Endothelial cell of umbilical vein (primary cell): Measurements from ENCODE around the gene NTN1. TPM values are rescaled to one million over a fixed set of nuclear protein-coding genes. Genes with fewer than 3 reads are reported as not detected.

ENCODE experiments used
- BruUV-seq: library from RNA; stranded (reverse); fragments of 400-500 nt; replicated peaks from 2 replicates; lab custom pipeline; 2021; lab: Mats Ljungman, UMichigan
- CTCF ChIA-PET: fragments of 300-600, 350-600 bp; sonication (Branson Sonifier 250); formaldehyde crosslinking; loops from one replicate; lab custom pipeline; 2021; ENCODE audit warnings: antibody characterized with exemption, inconsistent platforms; lab: Charles Lee
- POLR2A ChIA-PET: fragments of 300-600, 350-600 bp; sonication (Branson Sonifier 250); formaldehyde crosslinking; loops from one replicate; lab custom pipeline; 2021; ENCODE audit warnings: antibody characterized with exemption, inconsistent platforms; lab: Charles Lee
- DNase-seq: peaks from one replicate; pipeline ENCODE4 v3.0.0-alpha.2; 2011; ENCODE audit warnings: low read depth, low spot score
- FAIRE-seq: peaks from 2 replicates; lab custom pipeline; 2011; peaks lifted over from hg19 to GRCh38; lab: Jason Lieb, UNC
- H2AFZ ChIP-seq: 2 replicates; pipeline ENCODE4 v1.6.0; 2012; ENCODE audit warnings: low read depth, low read length, control low read depth, inconsistent platforms
- H3K27ac ChIP-seq: 2 replicates; pipeline ENCODE4 v1.5.1; 2011; ENCODE audit warnings: low read depth, mild to moderate bottlenecking, control low read depth, low read length, moderate library complexity; ENCODE audit not compliant: insufficient read depth
- H3K27me3 ChIP-seq, 2 experiments: 2 replicates each; pipeline versions ENCODE4 v1.6.0 to v1.6.1; 2011; ENCODE audit warnings: low read length in 2 of 2, mixed read lengths in 1 of 2; ENCODE audit not compliant: control insufficient read depth in 2 of 2, insufficient read depth in 2 of 2
- H3K36me3 ChIP-seq, 2 experiments: 2 replicates in 1 of 2; 3 replicates in 1 of 2; pipeline ENCODE4 v1.5.1; 2011; ENCODE audit warnings: low read length in 2 of 2, mild to moderate bottlenecking in 1 of 2, moderate library complexity in 1 of 2; ENCODE audit not compliant: control insufficient read depth in 2 of 2, insufficient read depth in 2 of 2; ENCODE audit errors: extremely low read depth in 1 of 2
- H3K4me1 ChIP-seq: 3 replicates; pipeline ENCODE4 v1.5.1; 2011; ENCODE audit warnings: mild to moderate bottlenecking, low read length; ENCODE audit not compliant: control insufficient read depth, insufficient read depth; ENCODE audit errors: extremely low read depth
- H3K4me2 ChIP-seq: 2 replicates; pipeline ENCODE4 v1.6.1; 2011; ENCODE audit warnings: low read length, control low read depth, mixed read lengths; ENCODE audit not compliant: insufficient read depth
- H3K4me3 ChIP-seq, 3 experiments: fragments of 200-600 bp in 1 of 3; sonication (generic), shearing (Covaris generic) in 1 of 3; replicated peaks in 1 of 3; 2 replicates each; pipeline ENCODE4 v1.5.1; 2011 to 2016; ENCODE audit warnings: control low read depth in 3 of 3, low read length in 3 of 3, mild to moderate bottlenecking in 2 of 3, inconsistent platforms in 1 of 3, low read depth in 1 of 3, moderate library complexity in 1 of 3; ENCODE audit not compliant: insufficient read depth in 1 of 3
- H3K79me2 ChIP-seq: 2 replicates; pipeline ENCODE4 v1.6.0; 2012; ENCODE audit warnings: low read length, inconsistent platforms; ENCODE audit not compliant: control insufficient read depth, insufficient read depth
- H3K9ac ChIP-seq: replicated peaks from 2 replicates; pipeline ENCODE3; 2011; ENCODE audit warnings: low read length, control low read depth; ENCODE audit not compliant: insufficient read depth; ENCODE audit errors: extremely low read depth
- H3K9me1 ChIP-seq: replicated peaks from 3 replicates; pipeline ENCODE4 v1.6.0; 2011; ENCODE audit warnings: mild to moderate bottlenecking, low read length; ENCODE audit not compliant: control insufficient read depth, insufficient read depth; ENCODE audit errors: extremely low read depth
- H3K9me3 ChIP-seq: replicated peaks from 2 replicates; pipeline ENCODE4 v1.5.1; 2012; ENCODE audit warnings: low read length, inconsistent platforms; ENCODE audit not compliant: control insufficient read depth, insufficient read depth
- H4K20me1 ChIP-seq: replicated peaks from 2 replicates; pipeline ENCODE3; 2011; ENCODE audit warnings: mild to moderate bottlenecking, low read length; ENCODE audit not compliant: control insufficient read depth, insufficient read depth; ENCODE audit errors: extremely low read depth
- EZH2 ChIP-seq: IDR thresholded peaks from 2 replicates; pipeline ENCODE4 v1.6.1; 2012; ENCODE audit warnings: borderline replicate concordance, low read depth, mild to moderate bottlenecking, moderate library complexity, low read length, inconsistent platforms; ENCODE audit not compliant: severe bottlenecking
- FOS ChIP-seq: IDR thresholded peaks from 2 replicates; pipeline ENCODE4 v1.6.1; 2011; ENCODE audit warnings: mild to moderate bottlenecking, low read length, moderate library complexity, borderline replicate concordance; ENCODE audit not compliant: insufficient read depth
- GATA2 ChIP-seq: IDR thresholded peaks from 2 replicates; pipeline ENCODE4 v1.7.0; 2011; ENCODE audit warnings: low read depth, mild to moderate bottlenecking, moderate library complexity, mixed read lengths, low read length; ENCODE audit not compliant: insufficient read length, insufficient read depth
- JUN ChIP-seq: IDR thresholded peaks from 2 replicates; pipeline ENCODE4 v1.6.1; 2011; ENCODE audit warnings: borderline replicate concordance, low read depth; ENCODE audit not compliant: insufficient read length, insufficient read depth
- MAX ChIP-seq: IDR thresholded peaks from 2 replicates; pipeline ENCODE4 v1.6.1; 2011; ENCODE audit not compliant: insufficient read depth, insufficient read length
- MYC ChIP-seq: IDR thresholded peaks from one replicate; pipeline ENCODE4 v1.6.1; 2011; ENCODE audit warnings: mild to moderate bottlenecking, low read depth, low read length
- POLR2A ChIP-seq: IDR thresholded peaks from 2 replicates; pipeline ENCODE4 v1.6.1; 2012; ENCODE audit warnings: low read depth, mild to moderate bottlenecking, control low read depth, low read length
- POLR2AphosphoS5 ChIP-seq: IDR thresholded peaks from 2 replicates; pipeline ENCODE4 v1.6.1; 2012; ENCODE audit warnings: low read depth, mild to moderate bottlenecking, control low read depth, low read length, moderate library complexity; ENCODE audit not compliant: insufficient read depth
- dilution Hi-C: fragments of 300-500 bp; cut with MboI; formaldehyde crosslinking; loops from one replicate; pipeline ENCODE4 v1.15.0; 2019; ENCODE audit warnings: low sequenced_read_pairs; ENCODE audit not compliant: extremely low pct_ligation_motif_present
- intact Hi-C: fragments of 100-400 bp; cut with micrococcal nuclease; formaldehyde crosslinking; loops from one replicate; pipeline ENCODE4 v1.10.0; 2022
- polyA plus RNA-seq, 4 experiments: library from polyadenylated mRNA; depleted of rRNA in 3 of 4; stranded (reverse) in 3 of 4; unstranded in 1 of 4; fragments of >200 nt; gene quantifications; 2 replicates each; pipeline versions ENCODE4 v1.2.1 to v1.2.3, GENCODE V29; 2011 to 2012; ENCODE audit warnings: missing spikeins in 1 of 4
- total RNA-seq: library from RNA; stranded (reverse); gene quantifications from 2 replicates; pipeline ENCODE4 v1.2.3, GENCODE V29; 2021
- TF ChIP-seq, protein P1 (sequence below), 2 donors: IDR thresholded peaks; 1 replicate in 1 of 2; 2 replicates in 1 of 2; pipeline ENCODE4 v1.5.1; 2011; ENCODE audit warnings: low read length in 2 of 2, mild to moderate bottlenecking in 2 of 2, moderate library complexity in 2 of 2, control low read depth in 1 of 2, inconsistent platforms in 1 of 2, low read depth in 1 of 2; ENCODE audit not compliant: insufficient read depth in 1 of 2; ENCODE audit errors: extremely low read depth in 1 of 2

Gene NTN1
- total and polyA plus RNA-seq, 2 donors (not counting 3 experiments of a cell fraction or from before 2014, with no cell fraction given), result 0.10 to 0.18 TPM

- Histone ChIP-seq H3K9ac (no peak overlapping the region), H3K9me3 (no peaks in the 10 kb centered on the region), H4K20me1 (no peaks in the 10 kb centered on the region), H3K79me2 (no peaks in the 10 kb centered on the region), H3K27me3 (no peaks in the 10 kb centered on the region), H2AFZ (no peak overlapping the region), H3K27ac (no peak overlapping the region), H3K4me1 (no peaks in the 10 kb centered on the region), H3K4me3 (no peak overlapping the region), H3K36me3 (no peaks in the 10 kb centered on the region), H3K4me2 (no peak overlapping the region), H3K9me1 (no peaks in the 10 kb centered on the region)
- CTCF ChIA-PET, result no interaction called here
- intact Hi-C loops (no loop called here), dilution Hi-C loops (no loop called here)
- BruUV-seq, result no TSS peak
- TF ChIP-seq MAX (no peak), POLR2A (no peak), JUN (no peak), MYC (no peak), POLR2AphosphoS5 (no peak), EZH2 (no peak), FOS (no peak), GATA2 (no peak)
- TF ChIP-seq, protein P1, sequence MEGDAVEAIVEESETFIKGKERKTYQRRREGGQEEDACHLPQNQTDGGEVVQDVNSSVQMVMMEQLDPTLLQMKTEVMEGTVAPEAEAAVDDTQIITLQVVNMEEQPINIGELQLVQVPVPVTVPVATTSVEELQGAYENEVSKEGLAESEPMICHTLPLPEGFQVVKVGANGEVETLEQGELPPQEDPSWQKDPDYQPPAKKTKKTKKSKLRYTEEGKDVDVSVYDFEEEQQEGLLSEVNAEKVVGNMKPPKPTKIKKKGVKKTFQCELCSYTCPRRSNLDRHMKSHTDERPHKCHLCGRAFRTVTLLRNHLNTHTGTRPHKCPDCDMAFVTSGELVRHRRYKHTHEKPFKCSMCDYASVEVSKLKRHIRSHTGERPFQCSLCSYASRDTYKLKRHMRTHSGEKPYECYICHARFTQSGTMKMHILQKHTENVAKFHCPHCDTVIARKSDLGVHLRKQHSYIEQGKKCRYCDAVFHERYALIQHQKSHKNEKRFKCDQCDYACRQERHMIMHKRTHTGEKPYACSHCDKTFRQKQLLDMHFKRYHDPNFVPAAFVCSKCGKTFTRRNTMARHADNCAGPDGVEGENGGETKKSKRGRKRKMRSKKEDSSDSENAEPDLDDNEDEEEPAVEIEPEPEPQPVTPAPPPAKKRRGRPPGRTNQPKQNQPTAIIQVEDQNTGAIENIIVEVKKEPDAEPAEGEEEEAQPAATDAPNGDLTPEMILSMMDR (IDR thresholded peaks at IDR 0.05; ENCODE audit: extremely low read depth in 1 of 2, insufficient read depth in 1 of 2, low read depth in 1 of 2, low read length in 2 of 2), result no peak
- FAIRE-seq (no peak), DNase-seq (no peak)
- POLR2A ChIA-PET, result no interaction called here
Observed at GRCh38 chr17:9195961-9196670, 174.8 kb downstream of the NTN1 start.
